HPDE6-E6E7 (cell line): ENCODE measurements around the gene ZNF697.

Experiments used
- DNase-seq: peaks from one replicate; pipeline ENCODE4 v3.0.0; 2011; ENCODE audit warnings: missing footprints; ENCODE audit errors: extremely low spot score

Gene ZNF697

DNA sequence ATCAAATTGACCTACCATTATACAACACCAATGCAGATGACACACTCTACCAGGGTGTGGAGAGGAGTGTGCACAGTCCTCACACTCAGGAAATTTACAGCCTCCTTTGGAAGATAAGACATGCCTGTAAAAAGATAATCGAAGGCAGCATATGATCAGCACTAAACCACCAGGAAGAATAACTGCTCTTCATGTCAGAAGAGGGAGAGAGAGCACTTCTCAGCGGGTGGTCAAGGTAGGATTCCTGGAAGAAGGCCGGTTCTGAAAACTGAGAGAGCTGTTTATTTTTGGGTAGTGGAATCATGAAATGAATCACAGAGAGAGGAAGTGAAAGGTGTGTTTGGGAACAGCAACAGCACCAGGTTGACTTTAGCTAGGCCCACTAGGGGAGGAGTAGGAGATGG lies 14.0 kb upstream of the ZNF697 start:
- DNase-seq: no peak

DNA sequence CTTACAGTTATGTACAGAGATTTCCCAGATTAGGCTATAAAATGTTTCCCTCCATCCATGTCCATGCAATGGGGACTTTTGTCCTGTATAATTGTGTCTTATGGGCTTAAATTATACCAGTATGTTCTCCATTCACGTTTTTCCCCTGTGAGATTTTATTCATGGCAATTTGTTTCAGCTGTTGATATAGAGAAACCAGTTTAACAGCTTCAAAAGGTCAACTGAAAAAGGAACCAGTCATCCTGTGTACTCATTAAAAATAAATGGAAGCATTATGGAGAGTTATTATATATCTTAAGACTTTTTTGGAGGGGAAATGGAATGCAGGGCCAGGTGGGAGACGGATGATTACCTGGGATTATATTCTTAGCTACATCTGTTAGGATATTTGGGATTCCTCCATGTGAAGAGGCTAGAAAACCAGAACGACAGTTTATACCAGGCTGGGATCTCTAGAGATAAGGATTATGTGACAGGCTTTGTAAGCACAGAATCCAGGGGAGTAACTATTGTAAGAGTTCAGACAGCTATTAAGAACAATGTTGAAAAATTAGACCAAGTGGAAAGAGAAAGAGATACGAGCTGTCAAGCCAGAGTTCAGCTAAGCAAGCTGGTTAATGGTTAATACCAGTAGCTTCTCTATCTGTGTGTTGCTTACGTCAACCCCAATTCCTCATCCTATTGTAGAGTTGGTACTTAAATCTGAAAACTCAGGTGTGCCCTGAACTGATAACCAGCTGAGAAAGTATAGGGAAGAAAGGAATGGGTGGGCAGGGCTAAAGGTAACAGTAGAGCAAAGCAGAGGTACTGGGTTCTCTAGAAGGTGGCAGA lies 12.4 kb upstream of the ZNF697 start:
- no peak for DNase-seq

DNA sequence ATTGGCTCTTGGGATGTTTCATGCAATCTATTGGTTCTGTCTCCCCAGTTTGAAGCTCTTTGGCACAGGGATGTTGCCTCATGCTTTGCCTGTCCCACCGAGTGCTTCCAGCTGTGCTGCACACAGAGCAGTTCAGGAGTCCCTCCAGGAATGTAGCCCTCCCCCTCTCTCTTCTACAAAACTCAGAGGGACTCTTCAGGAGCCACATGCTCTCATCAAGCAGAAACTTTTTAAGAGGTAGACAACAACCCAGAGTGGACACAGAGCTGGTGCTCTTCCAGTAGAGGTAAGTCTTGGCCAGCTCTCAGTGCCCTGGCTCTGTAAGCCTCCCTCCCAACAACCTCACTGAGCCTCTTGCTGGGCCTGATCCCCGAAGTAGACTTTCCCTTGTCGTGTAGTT lies 11.6 kb upstream of the ZNF697 start:
- no peak for DNase-seq

GRCh38 chr1:119656410-119656955 lies 8.4 kb upstream of the ZNF697 start:
- DNase-seq: no peak

- DNase-seq: no peak
Measured at GRCh38 chr1:119655154-119655553, 7.1 kb upstream of the ZNF697 start.

- no peak for DNase-seq
Measured at GRCh38 chr1:119653839-119654170, 5.7 kb upstream of the ZNF697 start.

DNA sequence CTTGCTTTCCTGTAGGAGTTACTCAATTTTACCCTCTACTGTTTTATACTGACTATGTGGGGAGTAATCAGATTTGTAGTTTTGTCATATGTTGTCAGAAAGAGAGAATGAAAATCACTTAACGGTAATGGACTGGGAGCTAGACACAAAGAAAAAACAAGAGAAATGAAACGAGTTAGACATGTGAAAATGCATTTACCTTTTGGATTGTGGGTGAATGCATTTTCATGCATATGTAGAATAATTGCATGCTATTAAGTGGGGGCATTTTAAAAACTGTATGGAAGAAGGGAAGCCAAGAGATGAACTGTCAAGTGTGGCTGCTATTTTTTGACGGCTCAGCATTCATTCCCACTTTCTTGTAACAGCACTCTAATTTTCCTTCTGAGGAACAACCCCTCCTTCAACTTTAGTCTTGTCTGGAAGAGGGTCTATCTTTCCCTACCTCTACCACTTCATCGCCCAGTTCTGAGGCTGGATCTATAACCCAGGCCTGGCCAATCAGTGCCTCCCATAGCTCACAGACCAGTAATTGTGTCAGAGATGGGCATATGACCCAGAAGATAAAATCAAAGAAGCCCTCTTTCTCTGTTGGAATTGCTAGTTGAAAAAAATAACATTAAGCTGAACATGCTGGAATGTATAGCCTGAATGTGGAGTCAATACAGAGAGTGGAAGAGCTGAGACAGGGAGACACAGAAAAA lies 5.2 kb upstream of the ZNF697 start:
- DNase-seq: no peak

DNA sequence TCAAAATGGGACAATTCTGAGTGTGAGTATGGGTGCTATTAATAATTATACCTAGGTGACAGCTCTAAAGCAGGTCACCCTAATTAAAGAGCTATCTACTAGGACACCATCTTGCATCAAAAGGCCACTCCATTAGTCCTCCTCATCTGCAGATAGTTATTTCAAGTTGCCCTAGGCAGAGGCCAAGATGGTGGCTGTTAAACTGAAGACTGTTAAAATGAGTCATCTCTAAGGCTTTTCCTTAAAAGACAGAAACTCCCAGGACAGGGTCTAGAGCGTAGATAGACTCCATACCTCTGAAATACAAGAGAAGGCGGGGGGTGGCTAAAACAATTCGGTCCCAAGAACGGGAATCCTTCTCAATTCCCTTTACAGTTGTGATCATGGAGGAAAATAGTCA lies 4.5 kb upstream of the ZNF697 start:
- no peak for DNase-seq

DNA sequence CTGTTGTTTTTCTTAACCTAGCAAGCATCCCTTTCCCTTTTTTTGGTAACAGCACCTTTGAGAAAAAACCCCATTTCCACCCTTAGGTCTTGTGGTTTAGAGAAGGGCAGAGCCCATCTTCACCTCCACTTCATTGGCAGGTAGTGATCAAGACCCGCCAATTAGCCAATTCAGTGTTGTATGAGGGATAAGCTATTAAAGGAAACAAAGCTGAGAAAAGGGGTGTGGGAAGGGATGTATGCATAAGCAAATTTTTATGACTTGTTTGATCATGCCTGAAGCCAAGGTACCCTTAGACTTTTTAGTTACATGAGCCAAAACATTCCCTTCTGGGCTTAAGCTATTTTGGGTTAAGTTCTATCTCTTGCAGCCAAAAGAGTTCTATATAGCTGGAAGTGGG lies 3.6 kb upstream of the ZNF697 start:
- DNase-seq: no peak

DNA sequence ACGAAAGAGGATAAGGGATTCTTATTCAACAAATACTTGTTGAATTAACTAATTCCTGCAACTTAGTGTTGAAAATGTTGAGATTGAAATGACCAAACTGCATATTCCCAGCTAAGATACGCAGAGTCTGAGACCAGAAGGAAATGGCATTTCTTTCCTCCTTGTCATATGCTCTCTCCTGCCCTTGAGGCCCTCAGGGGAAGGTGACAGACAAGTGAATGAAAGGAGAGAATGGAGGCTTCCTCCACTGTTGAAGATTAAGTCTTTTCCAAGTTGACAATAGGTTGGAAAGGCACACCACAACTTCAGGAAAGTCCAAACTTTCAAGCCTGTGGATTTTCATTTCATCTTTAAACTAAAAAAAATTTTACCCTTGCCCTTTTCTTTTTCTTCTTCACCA lies 3.1 kb upstream of the ZNF697 start:
- no peak for DNase-seq

DNA sequence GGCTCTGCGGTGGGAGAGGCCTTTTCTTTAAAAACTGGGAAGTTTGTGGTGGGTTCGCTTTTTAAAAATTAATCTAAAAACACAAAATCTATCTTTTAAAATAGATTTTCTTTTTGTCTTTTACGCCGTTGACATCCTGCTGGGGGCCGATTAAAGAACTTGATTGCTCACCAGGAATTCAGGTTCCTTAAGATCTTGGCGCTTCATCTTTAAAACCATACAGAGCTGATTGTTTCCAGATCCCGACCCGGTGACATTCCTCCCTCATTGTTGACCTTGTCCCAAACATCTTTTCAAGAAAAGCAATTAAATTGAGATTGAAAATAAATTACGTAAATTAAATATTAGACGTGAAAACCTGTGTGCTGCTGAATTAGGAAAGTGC lies 546 bp upstream of the ZNF697 start:
- DNase-seq: no peak

- no peak for DNase-seq
Measured at GRCh38 chr1:119647228-119647733, 785 bp downstream of the ZNF697 start.

- no peak for DNase-seq
Measured at GRCh38 chr1:119646521-119647227, 1.4 kb downstream of the ZNF697 start.

DNA sequence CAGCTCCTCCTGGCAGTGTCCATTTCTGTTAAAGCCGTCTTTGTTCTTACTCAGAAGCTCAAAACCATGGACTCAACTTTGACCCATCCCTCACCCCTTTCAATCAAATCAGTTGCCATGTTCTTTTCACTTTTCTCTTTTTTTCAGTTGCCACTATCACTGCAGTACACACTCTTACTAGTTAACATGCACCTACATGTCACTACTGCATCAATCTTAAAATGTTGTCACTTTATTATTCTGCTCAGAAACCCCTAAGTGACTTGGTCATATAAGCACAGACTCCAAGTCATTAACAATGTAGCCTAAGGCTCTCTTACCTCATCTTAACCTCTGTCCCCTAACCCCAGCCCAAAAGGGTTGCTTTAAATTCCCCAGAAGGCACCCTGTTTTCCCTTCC lies 9.0 kb downstream of the ZNF697 start:
- DNase-seq: no peak

GRCh38 chr1:119637710-119638109 lies 10.4 kb downstream of the ZNF697 start:
- no peak for DNase-seq

DNA sequence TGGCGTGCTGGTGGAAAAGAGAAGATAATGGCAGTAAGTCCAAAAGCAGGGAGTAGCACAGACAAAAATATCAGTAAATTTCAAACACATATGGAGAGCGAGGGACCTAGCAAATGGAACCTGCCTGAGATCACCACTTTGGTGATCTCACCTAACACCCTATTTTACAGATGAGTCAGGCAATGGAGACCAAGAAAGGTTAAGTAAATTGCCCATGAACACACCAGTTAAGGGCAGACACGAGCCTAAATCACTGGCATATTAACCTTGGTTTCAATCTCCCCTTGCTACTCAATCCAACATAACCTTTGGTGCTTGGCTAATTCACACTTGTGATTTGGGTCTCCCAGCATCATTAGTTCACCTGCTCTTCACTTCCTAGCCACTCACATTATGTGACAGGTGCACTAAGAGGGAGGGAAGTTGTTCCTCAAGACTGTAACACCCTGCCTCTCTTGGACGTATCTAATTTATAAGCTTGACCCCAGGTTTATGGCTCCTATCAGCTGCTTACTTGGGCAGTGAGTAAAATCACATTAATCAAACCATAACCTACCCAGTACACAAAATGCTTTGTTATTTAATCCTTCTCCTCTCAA lies 11.5 kb downstream of the ZNF697 start:
- DNase-seq: no peak

- no peak for DNase-seq
Measured at GRCh38 chr1:119635811-119636390, 12.2 kb downstream of the ZNF697 start.

DNA sequence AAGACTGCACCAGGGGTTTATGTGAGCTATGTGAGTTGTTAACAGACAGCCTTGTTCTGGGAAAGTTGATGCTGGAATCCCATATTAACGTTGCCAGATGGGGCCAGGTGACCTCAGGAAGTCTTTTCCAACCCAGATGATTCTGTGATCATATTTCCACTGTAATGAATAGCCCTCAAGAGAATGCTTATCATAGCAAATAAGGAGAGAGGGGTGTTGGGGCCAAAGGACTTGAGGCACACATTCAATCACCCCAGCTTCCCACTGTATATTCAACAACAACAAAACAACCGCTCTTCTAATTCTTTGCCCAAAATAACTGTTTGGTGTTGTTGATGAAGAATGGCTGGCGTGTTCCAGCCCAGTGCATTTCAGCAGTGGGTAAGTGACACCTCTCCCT lies 14.1 kb downstream of the ZNF697 start:
- no peak for DNase-seq

- no peak for DNase-seq
Measured at GRCh38 chr1:119633575-119633974, 14.5 kb downstream of the ZNF697 start.

DNA sequence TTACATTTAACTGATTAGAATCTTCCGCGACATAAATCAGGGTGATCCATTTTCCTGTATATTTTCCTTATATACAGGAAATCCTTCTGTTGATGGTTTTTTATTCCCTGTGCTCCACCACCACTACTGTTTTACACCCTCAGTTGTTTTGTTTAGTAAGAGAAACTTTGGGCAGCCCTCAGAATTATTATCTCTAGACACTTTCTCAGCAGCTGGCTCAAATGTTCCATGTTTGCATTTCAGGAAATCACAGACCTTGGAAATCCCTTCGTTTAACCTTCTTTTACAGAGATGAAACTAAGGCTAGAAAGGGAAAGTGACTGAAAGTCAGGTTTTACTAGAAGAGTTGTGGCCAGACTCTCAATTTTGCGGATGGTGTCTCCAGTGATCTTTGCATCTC lies 15.2 kb downstream of the ZNF697 start:
- DNase-seq: no peak

DNA sequence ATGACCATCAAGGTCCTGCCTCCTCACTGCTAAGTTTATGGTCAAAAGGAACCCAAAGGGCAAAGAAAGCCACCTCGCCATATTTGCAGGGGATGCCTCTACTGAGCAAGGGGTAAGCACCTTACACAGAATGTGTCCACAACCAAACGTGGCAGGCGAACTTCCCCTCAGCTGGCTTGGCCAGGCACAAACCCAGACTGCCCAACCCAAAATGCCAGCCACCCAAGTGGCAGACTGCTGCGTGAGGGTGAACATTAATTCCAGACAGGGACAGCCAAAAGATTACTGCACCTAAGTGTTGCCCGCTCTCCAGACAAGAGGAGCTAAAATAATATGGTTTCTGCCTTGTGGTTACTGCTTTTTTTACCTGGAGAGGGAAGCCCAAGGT lies 16.0 kb downstream of the ZNF697 start:
- no peak for DNase-seq
